Effector memory CD4-positive, alpha-beta T cell (primary cell): ENCODE measurements around the gene DSCAML1.

ENCODE experiments used
- DNase-seq, 3 donors: peaks; one replicate each; pipeline ENCODE4 v3.0.0-alpha.2; 2020
- H3K27ac ChIP-seq: 2 replicates; pipeline ENCODE4 v1.7.0; 2013; ENCODE audit warnings: mild to moderate bottlenecking, low read length, moderate library complexity; ENCODE audit not compliant: insufficient read depth, poor library complexity, severe bottlenecking
- H3K27me3 ChIP-seq: replicated peaks from 2 replicates; pipeline ENCODE4 v1.7.0; 2013; ENCODE audit warnings: mild to moderate bottlenecking, low read length; ENCODE audit not compliant: insufficient read depth, control insufficient read depth, poor library complexity, severe bottlenecking
- H3K36me3 ChIP-seq: 2 replicates; pipeline ENCODE4 v1.7.0; 2013; ENCODE audit warnings: mild to moderate bottlenecking, low read length, moderate library complexity; ENCODE audit not compliant: control insufficient read depth, insufficient read depth
- H3K4me1 ChIP-seq: 2 replicates; pipeline ENCODE4 v1.7.0; 2013; ENCODE audit warnings: low read length, mild to moderate bottlenecking; ENCODE audit not compliant: control insufficient read depth, insufficient read depth, poor library complexity, severe bottlenecking
- H3K4me3 ChIP-seq: 2 replicates; pipeline ENCODE4 v1.7.0; 2013; ENCODE audit warnings: low read length, low read depth, mild to moderate bottlenecking; ENCODE audit not compliant: insufficient read depth, poor library complexity, severe bottlenecking
- H3K9me3 ChIP-seq: 2 replicates; pipeline ENCODE4 v1.7.0; 2013; ENCODE audit warnings: mild to moderate bottlenecking, low read length, moderate library complexity; ENCODE audit not compliant: control insufficient read depth

Gene DSCAML1

GRCh38 chr11:117634756-117635603 lies 162.0 kb downstream of the DSCAML1 start:
- no peaks in the 10 kb centered on the region for H3K27me3 ChIP-seq
- no peaks in the 10 kb centered on the region for H3K9me3 ChIP-seq
- no peak for DNase-seq
- no peaks in the 10 kb centered on the region for H3K4me1 ChIP-seq
- H3K36me3 ChIP-seq: no peaks in the 10 kb centered on the region
- no peak overlapping the region for H3K4me3 ChIP-seq
- no peak overlapping the region for H3K27ac ChIP-seq

GRCh38 chr11:117633976-117634755 lies 162.8 kb downstream of the DSCAML1 start:
- DNase-seq: no peak

GRCh38 chr11:117633186-117633754 lies 163.7 kb downstream of the DSCAML1 start:
- Histone ChIP-seq H3K27me3 (no peaks in the 10 kb centered on the region), H3K27ac (no peak overlapping the region), H3K4me3 (no peak overlapping the region)

More at GRCh38 chr11:117633976-117634755, 162.8 kb downstream of the DSCAML1 start:
- Histone ChIP-seq H3K27ac (no peak overlapping the region), H3K4me1 (no peaks in the 10 kb centered on the region), H3K36me3 (no peaks in the 10 kb centered on the region), H3K27me3 (no peaks in the 10 kb centered on the region), H3K9me3 (no peaks in the 10 kb centered on the region), H3K4me3 (no peak overlapping the region)

GRCh38 chr11:117632306-117632705 lies 164.7 kb downstream of the DSCAML1 start:
- no peaks in the 10 kb centered on the region for H3K36me3 ChIP-seq
- H3K4me3 ChIP-seq: no peak overlapping the region
- no peak overlapping the region for H3K27ac ChIP-seq
- H3K9me3 ChIP-seq: no peaks in the 10 kb centered on the region
- no peak for DNase-seq
- H3K27me3 ChIP-seq: no peaks in the 10 kb centered on the region
- H3K4me1 ChIP-seq: no peaks in the 10 kb centered on the region

More at GRCh38 chr11:117633186-117633754, 163.7 kb downstream of the DSCAML1 start:
- Histone ChIP-seq H3K4me1 (no peaks in the 10 kb centered on the region), H3K36me3 (no peaks in the 10 kb centered on the region), H3K9me3 (no peaks in the 10 kb centered on the region)
- DNase-seq: no peak

GRCh38 chr11:117631336-117632140 lies 165.5 kb downstream of the DSCAML1 start:
- Histone ChIP-seq H3K9me3 (no peaks in the 10 kb centered on the region), H3K4me3 (no peak overlapping the region), H3K27ac (no peak overlapping the region), H3K27me3 (no peaks in the 10 kb centered on the region), H3K4me1 (no peaks in the 10 kb centered on the region), H3K36me3 (no peaks in the 10 kb centered on the region)
- DNase-seq: no peak

GRCh38 chr11:117629891-117630538 lies 167.0 kb downstream of the DSCAML1 start:
- H3K27me3 ChIP-seq: no peaks in the 10 kb centered on the region
- no peak for DNase-seq
- H3K27ac ChIP-seq: no peak overlapping the region
- H3K9me3 ChIP-seq: no peaks in the 10 kb centered on the region
- H3K4me1 ChIP-seq: no peaks in the 10 kb centered on the region
- no peak overlapping the region for H3K4me3 ChIP-seq
- no peaks in the 10 kb centered on the region for H3K36me3 ChIP-seq

GRCh38 chr11:117629146-117629545 lies 167.9 kb downstream of the DSCAML1 start:
- Histone ChIP-seq H3K4me3 (no peak overlapping the region), H3K27me3 (no peaks in the 10 kb centered on the region), H3K27ac (no peak overlapping the region), H3K4me1 (no peaks in the 10 kb centered on the region), H3K36me3 (no peaks in the 10 kb centered on the region), H3K9me3 (no peaks in the 10 kb centered on the region)
- DNase-seq: no peak

GRCh38 chr11:117627259-117627658 lies 169.8 kb downstream of the DSCAML1 start:
- H3K4me3 ChIP-seq: no peak overlapping the region
- DNase-seq: no peak
- H3K36me3 ChIP-seq: no peaks in the 10 kb centered on the region
- H3K4me1 ChIP-seq: no peaks in the 10 kb centered on the region
- no peak overlapping the region for H3K27ac ChIP-seq
- H3K27me3 ChIP-seq: no peaks in the 10 kb centered on the region
- no peaks in the 10 kb centered on the region for H3K9me3 ChIP-seq

- DNase-seq: no peak
- H3K4me3 ChIP-seq: no peak overlapping the region
- no peak overlapping the region for H3K27ac ChIP-seq
- no peaks in the 10 kb centered on the region for H3K9me3 ChIP-seq
- no peaks in the 10 kb centered on the region for H3K36me3 ChIP-seq
- H3K4me1 ChIP-seq: no peaks in the 10 kb centered on the region
- no peaks in the 10 kb centered on the region for H3K27me3 ChIP-seq
Observed at GRCh38 chr11:117626576-117626975, 170.4 kb downstream of the DSCAML1 start.
